GM12878 (cell line): Measurements from ENCODE around the gene ADAMTS2. TPM values are rescaled to one million over a fixed set of nuclear protein-coding genes. Genes with fewer than 3 reads are reported as not detected.

Source experiments
- ATAC-seq: fragments of 200-7000 bp; cut with Tn5 transposase; 3 replicates; pipeline ENCODE4 v1.9.1; 2020; ENCODE audit warnings: mild to moderate bottlenecking, moderate library complexity
- BruUV-seq: library from RNA; stranded (reverse); fragments of 400-500 nt; replicated peaks from 2 replicates; lab custom pipeline; 2021; lab: Mats Ljungman, UMichigan
- CTCF ChIA-PET: fragments of 300-600 bp; sonication (Branson Sonifier 250); formaldehyde crosslinking; extraction: SDS; loops from one replicate; lab custom pipeline; 2021; ENCODE audit warnings: inconsistent platforms; lab: Yijun Ruan, JAX
- POLR2A ChIA-PET: fragments of 350-600 bp; formaldehyde crosslinking; extraction: SDS; loops from one replicate; lab custom pipeline; 2021; ENCODE audit warnings: inconsistent platforms; lab: Charles Lee
- RAD21 ChIA-PET: fragments of 300-600 bp; sonication (Branson Sonifier 250); formaldehyde crosslinking; loops from one replicate; lab custom pipeline; 2023; ENCODE audit warnings: antibody characterized with exemption; ENCODE audit not compliant: unreplicated experiment; lab: Charles Lee
- SMC1A ChIA-PET: fragments of 300-600 bp; sonication (Branson Sonifier 250); formaldehyde crosslinking; loops from one replicate; lab custom pipeline; 2023; ENCODE audit not compliant: unreplicated experiment, uncharacterized antibody; lab: Charles Lee
- DNase-seq: peaks from one replicate; pipeline ENCODE4 v3.0.0-alpha.2; 2011; ENCODE audit warnings: low read depth, low spot score
- FAIRE-seq: peaks from 3 replicates; lab custom pipeline; 2011; peaks lifted over from hg19 to GRCh38; lab: Jason Lieb, UNC
- H2AFZ ChIP-seq: 2 replicates; pipeline ENCODE4 v1.6.0; 2011; ENCODE audit warnings: low read depth, low read length, control low read depth; ENCODE audit not compliant: control insufficient read depth
- H3K27ac ChIP-seq: 2 replicates; pipeline ENCODE4 v1.5.1; 2011; ENCODE audit warnings: control low read depth; ENCODE audit not compliant: control insufficient read depth, insufficient read depth
- H3K27me3 ChIP-seq, 2 experiments: replicated peaks in 1 of 2; 2 replicates each; pipeline versions ENCODE4 v1.6.0 to v1.6.1; 2011; ENCODE audit warnings: low read length in 1 of 2; ENCODE audit not compliant: control insufficient read depth in 2 of 2, insufficient read depth in 2 of 2
- H3K36me3 ChIP-seq, 2 experiments: 2 replicates each; pipeline ENCODE4 v1.5.1; 2011; ENCODE audit warnings: low read length in 1 of 2; ENCODE audit not compliant: control insufficient read depth in 2 of 2, insufficient read depth in 2 of 2
- H3K4me1 ChIP-seq: 2 replicates; pipeline ENCODE4 v1.6.1; 2011; ENCODE audit warnings: mild to moderate bottlenecking, low read length, moderate library complexity, mixed read lengths; ENCODE audit not compliant: control insufficient read depth, insufficient read depth
- H3K4me2 ChIP-seq: 2 replicates; pipeline ENCODE4 v1.6.0; 2011; ENCODE audit warnings: control low read depth; ENCODE audit not compliant: control insufficient read depth, insufficient read depth
- H3K4me3 ChIP-seq: fragments of 200-600 bp; sonication (generic); 2 replicates; pipeline ENCODE4 v1.5.1; 2016
- H3K79me2 ChIP-seq: 2 replicates; pipeline ENCODE4 v1.6.0; 2011; ENCODE audit warnings: low read length; ENCODE audit not compliant: control insufficient read depth, insufficient read depth
- H3K9ac ChIP-seq: 2 replicates; pipeline ENCODE4 v1.8.0; 2011; ENCODE audit warnings: low read length, control low read depth, mixed read lengths; ENCODE audit not compliant: control insufficient read depth, insufficient read depth
- H3K9me3 ChIP-seq: replicated peaks from 3 replicates; pipeline ENCODE4 v1.5.1; 2011; ENCODE audit warnings: mild to moderate bottlenecking, low read length; ENCODE audit not compliant: control insufficient read depth, insufficient read depth
- H4K20me1 ChIP-seq: 2 replicates; pipeline ENCODE4 v1.6.0; 2011; ENCODE audit not compliant: control insufficient read depth, insufficient read depth
- NBN ChIP-seq: fragments of 450-650 bp; IDR thresholded peaks from 2 replicates; pipeline ENCODE4 v1.6.1; 2016
- RB1 ChIP-seq: fragments of 450-650 bp; formaldehyde crosslinking; IDR thresholded peaks from 2 replicates; pipeline ENCODE4 v1.6.1; 2017; ENCODE audit warnings: mild to moderate bottlenecking, borderline replicate concordance
- ZNF207 ChIP-seq: fragments of 450-650 bp; IDR thresholded peaks from 2 replicates; pipeline ENCODE4 v1.6.1; 2014; ENCODE audit warnings: antibody characterized with exemption, mild to moderate bottlenecking, borderline replicate concordance
- WGBS: methylation state at CpG from one replicate; pipeline ENCODE4 v1.1.6; 2016; ENCODE audit warnings: low lambda C conversion rate; ENCODE audit not compliant: insufficient replicate concordance, insufficient coverage; ENCODE audit errors: missing lambda C conversion rate; 5-methylcytosine and 5-hydroxymethylcytosine counted together
- in situ Hi-C: fragments of 300-500 bp; cut with MboI; formaldehyde crosslinking; loops from 9 replicates; pipeline ENCODE4 v1.14.3; 2018; ENCODE audit warnings: mixed read lengths
- intact Hi-C: fragments of 100-400 bp; cut with micrococcal nuclease; formaldehyde crosslinking; loops from one replicate; pipeline ENCODE4 v1.14.2; 2022; ENCODE audit not compliant: unreplicated experiment
- polyA plus RNA-seq, 11 experiments: library from polyadenylated mRNA; depleted of rRNA in 4 of 11; unstranded in 6 of 11; stranded (reverse) in 5 of 11; fragments of >200 nt; fragmentation: Nextera tagmentation in 4 of 11; fragmentation: Illumina TruSeq in 1 of 11; extraction: Ambion mirVana in 4 of 11; extraction: Trizol in 1 of 11; gene quantifications; 1 replicate in 1 of 11; 2 replicates in 10 of 11; pipeline versions ENCODE4 v1.2.1 to v1.2.3, GENCODE V29; 2011 to 2016; ENCODE audit warnings: inconsistent platforms in 2 of 11, missing spikeins in 2 of 11, low read depth in 1 of 11
- total RNA-seq, 4 experiments: library from RNA; depleted of rRNA in 3 of 4; stranded (reverse); fragments of >200 nt in 3 of 4; fragmentation: Illumina TruSeq in 1 of 4; extraction: Trizol in 1 of 4; gene quantifications; 2 replicates each; pipeline versions ENCODE4 v1.2.1 to v1.2.3, GENCODE V29; 2013 to 2021
- TF ChIP-seq, protein P1 (sequence below): fragments of 450-650 bp; IDR thresholded peaks from 2 replicates; pipeline ENCODE4 v1.6.1; 2017; ENCODE audit warnings: antibody characterized with exemption, mild to moderate bottlenecking, moderate library complexity

The ADAMTS2 gene
- total and polyA plus RNA-seq, 10 of the 15 experiments (the other 5 are each of a cell fraction or from before 2014, with no cell fraction given), result 0.03 to 0.05 TPM; not detected in 8

DNA sequence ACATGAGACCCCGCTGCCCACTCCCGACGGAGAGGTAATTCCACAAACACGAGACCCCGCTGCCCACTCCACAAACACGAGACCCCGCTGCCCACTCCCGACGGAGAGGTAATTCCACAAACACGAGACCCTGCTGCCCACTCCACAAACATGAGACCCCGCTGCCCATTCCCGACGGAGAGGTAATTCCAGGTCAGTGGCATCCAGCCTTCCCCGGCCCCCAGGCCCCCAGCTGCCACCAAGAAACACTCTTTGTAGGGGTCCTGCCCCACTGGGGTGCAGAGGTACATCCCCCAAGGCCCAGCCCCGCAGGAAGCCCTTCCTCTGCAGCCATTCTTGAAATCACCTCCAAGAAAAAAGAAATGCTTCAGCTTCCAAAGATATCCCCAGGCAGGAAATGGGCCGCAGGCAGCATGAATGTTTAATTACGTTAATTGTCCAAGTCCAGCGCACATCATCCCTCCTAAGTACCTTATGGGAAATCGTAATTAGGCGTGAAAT is 115.9 kb downstream of the ADAMTS2 start:
- H3K4me3 ChIP-seq, result no peak overlapping the region
- ChIA-PET POLR2A (no interaction called here), SMC1A (no interaction called here), CTCF (no interaction called here), RAD21 (no interaction called here)
- no peaks in the 10 kb centered on the region for H3K79me2 ChIP-seq
- FAIRE-seq (no peak), DNase-seq (no peak), ATAC-seq (no peak)
- intact Hi-C loops (no loop called here), in situ Hi-C loops (no loop called here)
- WGBS, result 35% methylated on average over 12 of the region's 20 CpGs
- peaks cover 3% of the 10 kb centered on the region; the same call in 2 of the 3 replicates for H3K9me3 ChIP-seq
- no TSS peak for BruUV-seq
- H3K27me3 ChIP-seq, result no peaks in the 10 kb centered on the region
- H4K20me1 ChIP-seq, result no peaks in the 10 kb centered on the region
- no peak overlapping the region for H3K4me2 ChIP-seq
- no peak overlapping the region for H3K9ac ChIP-seq
- no peaks in the 10 kb centered on the region for H3K4me1 ChIP-seq
- no peak overlapping the region for H2AFZ ChIP-seq
- no peaks in the 10 kb centered on the region for H3K36me3 ChIP-seq
- TF ChIP-seq, protein P1, sequence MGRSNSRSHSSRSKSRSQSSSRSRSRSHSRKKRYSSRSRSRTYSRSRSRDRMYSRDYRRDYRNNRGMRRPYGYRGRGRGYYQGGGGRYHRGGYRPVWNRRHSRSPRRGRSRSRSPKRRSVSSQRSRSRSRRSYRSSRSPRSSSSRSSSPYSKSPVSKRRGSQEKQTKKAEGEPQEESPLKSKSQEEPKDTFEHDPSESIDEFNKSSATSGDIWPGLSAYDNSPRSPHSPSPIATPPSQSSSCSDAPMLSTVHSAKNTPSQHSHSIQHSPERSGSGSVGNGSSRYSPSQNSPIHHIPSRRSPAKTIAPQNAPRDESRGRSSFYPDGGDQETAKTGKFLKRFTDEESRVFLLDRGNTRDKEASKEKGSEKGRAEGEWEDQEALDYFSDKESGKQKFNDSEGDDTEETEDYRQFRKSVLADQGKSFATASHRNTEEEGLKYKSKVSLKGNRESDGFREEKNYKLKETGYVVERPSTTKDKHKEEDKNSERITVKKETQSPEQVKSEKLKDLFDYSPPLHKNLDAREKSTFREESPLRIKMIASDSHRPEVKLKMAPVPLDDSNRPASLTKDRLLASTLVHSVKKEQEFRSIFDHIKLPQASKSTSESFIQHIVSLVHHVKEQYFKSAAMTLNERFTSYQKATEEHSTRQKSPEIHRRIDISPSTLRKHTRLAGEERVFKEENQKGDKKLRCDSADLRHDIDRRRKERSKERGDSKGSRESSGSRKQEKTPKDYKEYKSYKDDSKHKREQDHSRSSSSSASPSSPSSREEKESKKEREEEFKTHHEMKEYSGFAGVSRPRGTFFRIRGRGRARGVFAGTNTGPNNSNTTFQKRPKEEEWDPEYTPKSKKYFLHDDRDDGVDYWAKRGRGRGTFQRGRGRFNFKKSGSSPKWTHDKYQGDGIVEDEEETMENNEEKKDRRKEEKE, result no peak
- TF ChIP-seq RB1, result no peak
- TF ChIP-seq ZNF207, result no peak
- TF ChIP-seq NBN, result no peak
- no peak overlapping the region for H3K27ac ChIP-seq
